Osteoblast (primary cell): Measurements from ENCODE around the gene SLIT3. TPM values are rescaled to one million over a fixed set of nuclear protein-coding genes. Genes with fewer than 3 reads are reported as not detected.

ENCODE experiments used
- DNase-seq: peaks from one replicate; pipeline ENCODE4 v3.0.0; 2011; ENCODE audit warnings: low spot score, mixed read lengths; ENCODE audit not compliant: insufficient read length; ENCODE audit errors: missing footprints
- H2AFZ ChIP-seq: 2 replicates; pipeline ENCODE4 v1.6.0; 2011; ENCODE audit warnings: mild to moderate bottlenecking, low read length
- H3K27ac ChIP-seq: 2 replicates; pipeline ENCODE4 v1.5.1; 2011; ENCODE audit warnings: mild to moderate bottlenecking, low read depth, low read length, moderate library complexity
- H3K27me3 ChIP-seq: 2 replicates; pipeline ENCODE4 v1.6.0; 2012; ENCODE audit warnings: mild to moderate bottlenecking, control low read depth, inconsistent platforms, low read length, moderate library complexity; ENCODE audit not compliant: insufficient read depth
- H3K36me3 ChIP-seq: 2 replicates; pipeline ENCODE4 v1.5.1; 2011; ENCODE audit warnings: mild to moderate bottlenecking, low read length, control low read depth, moderate library complexity; ENCODE audit not compliant: insufficient read depth
- H3K4me1 ChIP-seq: 2 replicates; pipeline ENCODE4 v1.5.1; 2011; ENCODE audit warnings: mild to moderate bottlenecking, low read length, control low read depth, moderate library complexity; ENCODE audit not compliant: insufficient read depth
- H3K4me2 ChIP-seq: 2 replicates; pipeline ENCODE4 v1.6.0; 2011; ENCODE audit warnings: mild to moderate bottlenecking, low read length; ENCODE audit not compliant: insufficient read depth
- H3K4me3 ChIP-seq: fragments of 200-600 bp; sonication (generic); 3 replicates; pipeline ENCODE4 v1.5.1; 2012; ENCODE audit warnings: mild to moderate bottlenecking, low read length, inconsistent platforms; ENCODE audit not compliant: insufficient read depth
- H3K79me2 ChIP-seq: 2 replicates; pipeline ENCODE4 v1.6.0; 2012; ENCODE audit warnings: mild to moderate bottlenecking, low read length, control low read depth, inconsistent platforms; ENCODE audit not compliant: insufficient read depth
- H3K9me3 ChIP-seq: 2 replicates; pipeline ENCODE4 v1.5.1; 2011; ENCODE audit warnings: low read depth, low read length, control low read depth
- H4K20me1 ChIP-seq: 2 replicates; pipeline ENCODE4 v1.6.0; 2012; ENCODE audit warnings: mild to moderate bottlenecking, low read length, control low read depth; ENCODE audit not compliant: insufficient read depth
- CTCF ChIP-seq: IDR thresholded peaks from 2 replicates; pipeline ENCODE4 v1.5.1; 2011; ENCODE audit warnings: mild to moderate bottlenecking, low read depth, low read length, moderate library complexity; ENCODE audit errors: extremely low read depth
- total RNA-seq: library from RNA; depleted of rRNA; stranded (reverse); fragments of >200 nt; gene quantifications from 2 replicates; pipeline ENCODE4 v1.2.3, GENCODE V29; 2012

SLIT3 gene
- total RNA-seq, 1 donor, result 37.6 TPM

DNA sequence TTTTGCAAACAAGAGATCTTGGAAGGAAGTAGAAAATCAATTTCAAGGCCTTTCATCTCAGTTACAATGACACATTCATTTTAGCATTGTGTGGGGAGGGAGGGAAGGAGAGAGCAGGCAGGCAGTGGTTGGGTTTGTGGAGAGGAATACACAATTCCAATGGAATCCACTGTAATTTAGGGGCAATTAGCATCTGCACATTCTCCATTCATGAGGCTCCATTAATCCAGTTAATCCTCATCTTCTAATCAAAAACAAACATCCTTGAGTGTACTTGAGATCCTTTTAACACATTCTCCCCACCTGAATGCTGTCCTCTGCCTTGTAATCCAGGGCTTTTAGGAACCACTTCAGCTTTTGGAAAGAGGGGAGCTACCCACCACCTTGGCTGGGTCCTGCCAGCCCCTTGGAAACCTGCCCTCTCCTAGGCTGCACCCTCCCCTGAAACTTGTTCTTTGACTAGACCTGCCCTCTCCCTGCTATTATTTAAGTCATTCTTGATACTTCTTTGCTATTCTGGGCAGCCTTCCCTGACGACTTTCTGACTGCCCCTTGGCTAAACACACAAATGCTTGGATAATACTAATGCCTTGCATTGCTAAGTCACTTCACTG, 271.2 kb downstream of the SLIT3 start:
- Histone ChIP-seq H3K4me2 (no peak overlapping the region), H2AFZ (no peak overlapping the region), H3K79me2 (no peaks in the 10 kb centered on the region), H3K27me3 (no peaks in the 10 kb centered on the region), H3K4me3 (no peak overlapping the region), H3K4me1 (peaks cover 8% of the 10 kb centered on the region), H3K36me3 (no peaks in the 10 kb centered on the region), H3K27ac (no peak overlapping the region), H4K20me1 (no peaks in the 10 kb centered on the region), H3K9me3 (no peaks in the 10 kb centered on the region)
- DNase-seq, result no peak
- TF ChIP-seq CTCF, result no peak

DNA sequence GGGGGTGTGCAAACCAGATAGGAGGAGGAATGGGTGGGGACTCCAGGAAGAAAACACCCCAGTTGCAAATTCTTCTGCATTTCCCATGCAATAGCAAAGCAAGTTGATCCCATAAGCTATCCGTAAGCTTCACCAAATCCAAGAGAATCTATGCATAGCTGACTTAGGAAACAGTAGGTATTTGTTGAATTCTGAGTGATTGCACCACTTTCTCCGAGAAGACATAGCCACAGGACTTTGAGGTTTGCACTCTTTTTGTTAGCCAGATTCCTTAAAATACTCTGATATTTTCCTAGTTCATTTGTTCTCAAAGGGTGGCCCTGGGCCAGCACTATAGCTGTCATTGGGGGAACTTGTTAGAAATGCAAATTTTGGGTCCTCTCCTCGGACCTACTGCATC, 271.9 kb downstream of the SLIT3 start:
- no peaks in the 10 kb centered on the region for H3K27me3 ChIP-seq
- no peak overlapping the region for H2AFZ ChIP-seq
- H3K4me1 ChIP-seq, result peaks cover 8% of the 10 kb centered on the region
- H3K4me3 ChIP-seq, result no peak overlapping the region
- H3K4me2 ChIP-seq, result no peak overlapping the region
- H4K20me1 ChIP-seq, result no peaks in the 10 kb centered on the region
- no peak overlapping the region for H3K27ac ChIP-seq
- H3K79me2 ChIP-seq, result no peaks in the 10 kb centered on the region
- H3K9me3 ChIP-seq, result no peaks in the 10 kb centered on the region
- H3K36me3 ChIP-seq, result no peaks in the 10 kb centered on the region
- TF ChIP-seq CTCF, result no peak
- no peak for DNase-seq

GRCh38 chr5:169027501-169028061, 273.4 kb downstream of the SLIT3 start:
- no peak for TF ChIP-seq CTCF
- no peaks in the 10 kb centered on the region for H4K20me1 ChIP-seq
- H3K79me2 ChIP-seq, result no peaks in the 10 kb centered on the region
- no peak for DNase-seq
- H3K27ac ChIP-seq, result no peak overlapping the region
- no peak overlapping the region for H3K4me2 ChIP-seq
- H2AFZ ChIP-seq, result no peak overlapping the region
- H3K9me3 ChIP-seq, result no peaks in the 10 kb centered on the region
- H3K36me3 ChIP-seq, result no peaks in the 10 kb centered on the region
- H3K4me3 ChIP-seq, result no peak overlapping the region
- peaks cover 8% of the 10 kb centered on the region for H3K4me1 ChIP-seq
- H3K27me3 ChIP-seq, result no peaks in the 10 kb centered on the region

DNA sequence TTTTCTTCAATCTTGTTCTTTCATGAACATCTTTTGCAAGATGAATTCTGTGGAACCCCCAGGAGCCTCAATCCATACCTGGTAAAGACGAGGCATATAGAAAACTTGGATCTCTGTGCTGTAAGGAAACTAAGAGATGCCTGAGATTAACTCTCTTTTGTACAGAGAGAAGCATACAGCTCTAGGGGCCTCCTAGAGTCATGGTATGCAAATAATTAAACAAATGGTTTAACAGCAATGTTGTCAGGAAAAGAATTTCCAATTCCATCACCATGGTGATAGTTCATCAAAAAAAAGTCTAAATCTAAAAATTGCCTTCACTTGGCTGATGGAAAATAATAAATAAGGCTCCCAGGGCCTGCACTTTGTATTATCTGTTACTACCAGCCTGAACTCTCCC, 275.4 kb downstream of the SLIT3 start:
- Histone ChIP-seq H3K4me3 (no peak overlapping the region), H3K27ac (no peak overlapping the region), H3K79me2 (no peaks in the 10 kb centered on the region), H4K20me1 (no peaks in the 10 kb centered on the region), H3K27me3 (no peaks in the 10 kb centered on the region), H2AFZ (no peak overlapping the region), H3K4me2 (no peak overlapping the region), H3K4me1 (peaks cover 8% of the 10 kb centered on the region), H3K36me3 (no peaks in the 10 kb centered on the region), H3K9me3 (no peaks in the 10 kb centered on the region)
- DNase-seq, result no peak
- no peak for TF ChIP-seq CTCF
